ENCODE data around the gene EFNA5. TPM values are rescaled to one million over a fixed set of nuclear protein-coding genes. Genes with fewer than 3 reads are reported as not detected.

The EFNA5 gene
- total and polyA plus RNA-seq, 2 of the 13 experiments (the other 11 are each of a cell fraction or from before 2014, with no cell fraction given): not detected

DNA sequence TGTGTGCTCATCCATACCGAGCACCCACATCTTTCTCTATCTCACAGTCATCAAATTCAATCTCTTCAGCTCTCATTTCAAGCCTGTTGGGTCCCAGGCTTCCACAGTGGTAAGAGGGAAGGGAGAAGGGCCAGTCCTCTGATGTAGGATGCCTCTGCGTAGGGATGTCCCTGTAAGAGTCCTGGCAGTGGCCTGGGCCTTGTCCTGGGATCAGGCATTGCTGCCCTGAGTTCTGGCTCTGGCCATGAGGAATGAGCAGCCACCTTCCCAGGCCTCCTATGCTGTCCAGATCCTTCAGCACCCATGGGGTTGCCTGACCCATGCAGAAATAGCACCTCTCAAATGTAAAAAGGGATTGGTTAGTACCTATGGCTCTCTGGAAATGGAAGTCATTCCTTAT is 121.2 kb downstream of the EFNA5 start:
- no peaks in the 10 kb centered on the region for H4K20me1 ChIP-seq (ENCODE audit: insufficient read depth, low read length)
- H3K4me3 ChIP-seq (replicated peaks in 1 of 3; ENCODE audit: insufficient read depth in 1 of 3, low read depth in 2 of 3, low read length in 3 of 3): no peak overlapping the region
- ChIA-PET POLR2A (no interaction called here), CTCF (ENCODE audit: low intra/inter-chr PET ratio, low total read pairs) (no interaction called here)
- no peaks in the 10 kb centered on the region for H3K9me3 ChIP-seq (ENCODE audit: low read length)
- ATAC-seq (no peak), DNase-seq (ENCODE audit: low spot score) (no peak), FAIRE-seq (no peak)
- H3K4me1 ChIP-seq (ENCODE audit: insufficient read depth, low read length): no peaks in the 10 kb centered on the region
- no peak overlapping the region for H2AFZ ChIP-seq (ENCODE audit: low read length)
- no peak overlapping the region for H3K4me2 ChIP-seq (ENCODE audit: low read depth, low read length)
- no peak overlapping the region for H3K27ac ChIP-seq (ENCODE audit: extremely low read length, insufficient read depth, low read length)
- TF ChIP-seq NR3C1 (CRISPR knock-in tag; IDR thresholded peaks at IDR 0.05) (no peak), ZNF737 (CRISPR knock-in tag; IDR thresholded peaks at IDR 0.05; ENCODE audit: borderline replicate concordance) (no peak), ZNF317 (CRISPR knock-in tag; IDR thresholded peaks at IDR 0.05) (no peak), ZNF460 (CRISPR knock-in tag; IDR thresholded peaks at IDR 0.05; ENCODE audit: borderline replicate concordance) (no peak), ZFP41 (CRISPR knock-in tag; IDR thresholded peaks at IDR 0.05; ENCODE audit: borderline replicate concordance) (no peak), PATZ1 (CRISPR knock-in tag; IDR thresholded peaks at IDR 0.05) (no peak), NR2F1 (CRISPR knock-in tag; IDR thresholded peaks at IDR 0.05) (no peak), POGK (CRISPR knock-in tag; conservative IDR thresholded peaks at IDR 0.05) (no peak), PBX2 (CRISPR knock-in tag; IDR thresholded peaks at IDR 0.05) (no peak), RFX1 (IDR thresholded peaks at IDR 0.05) (no peak), ZNF264 (CRISPR knock-in tag; IDR thresholded peaks at IDR 0.05) (no peak), ZSCAN20 (CRISPR knock-in tag; IDR thresholded peaks at IDR 0.05; ENCODE audit: borderline replicate concordance) (no peak), ZUFSP (CRISPR knock-in tag; IDR thresholded peaks at IDR 0.05; ENCODE audit: borderline replicate concordance) (no peak), ZNF292 (CRISPR knock-in tag; IDR thresholded peaks at IDR 0.05; ENCODE audit: borderline replicate concordance, low read depth) (no peak), REPIN1 (CRISPR knock-in tag; IDR thresholded peaks at IDR 0.05; ENCODE audit: borderline replicate concordance, low read depth) (no peak), IRF9 (CRISPR knock-in tag; IDR thresholded peaks at IDR 0.05; ENCODE audit: borderline replicate concordance) (no peak), TBP (CRISPR knock-in tag; IDR thresholded peaks at IDR 0.05) (no peak)
- no peak overlapping the region for H3K9ac ChIP-seq (ENCODE audit: insufficient read depth, low read depth, low read length)
- no peaks in the 10 kb centered on the region for H3K79me2 ChIP-seq (ENCODE audit: insufficient read depth, low read length)
- in situ Hi-C loops (cut with HindIII; ENCODE audit: extremely low pct_ligation_motif_present, low pct_unique_long_range_greater_than_20kb) (no loop called here), intact Hi-C loops (cut with micrococcal nuclease; ENCODE audit: unreplicated experiment) (no loop called here)
- WGBS (ENCODE audit: low lambda C conversion rate): 4% methylated on average over 2 of the region's 2 CpGs
- no peaks in the 10 kb centered on the region for H3K27me3 ChIP-seq (ENCODE audit: control insufficient read depth in 1 of 2, insufficient read depth in 2 of 2, low read length in 2 of 2)
- H3K36me3 ChIP-seq (replicated peaks in 1 of 2; ENCODE audit: control insufficient read depth in 1 of 2, insufficient read depth in 2 of 2, low read length in 2 of 2): no peaks in the 10 kb centered on the region
- no TSS peak for BruUV-seq (replicated peaks)

Measured in HepG2 (cell line).